Measurements from ENCODE around the gene FBXO24.

Gene FBXO24

DNA sequence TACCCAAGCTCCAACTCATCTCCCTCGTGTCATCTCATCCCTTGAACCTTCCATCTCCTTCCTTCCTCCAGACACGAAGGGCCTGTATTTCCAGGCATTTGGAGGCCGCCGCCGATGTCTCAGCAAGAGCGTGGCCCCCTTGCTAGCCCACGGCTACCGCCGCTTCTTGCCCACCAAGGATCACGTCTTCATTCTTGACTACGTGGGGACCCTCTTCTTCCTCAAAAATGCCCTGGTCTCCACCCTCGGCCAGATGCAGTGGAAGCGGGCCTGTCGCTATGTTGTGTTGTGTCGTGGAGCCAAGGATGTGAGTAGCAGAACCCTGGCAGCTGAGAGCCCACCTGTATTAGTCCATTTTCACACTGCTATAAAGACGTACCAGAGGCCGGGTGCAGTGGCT lies 5.5 kb downstream of the FBXO24 start:
- no peak for FAIRE-seq

DNA sequence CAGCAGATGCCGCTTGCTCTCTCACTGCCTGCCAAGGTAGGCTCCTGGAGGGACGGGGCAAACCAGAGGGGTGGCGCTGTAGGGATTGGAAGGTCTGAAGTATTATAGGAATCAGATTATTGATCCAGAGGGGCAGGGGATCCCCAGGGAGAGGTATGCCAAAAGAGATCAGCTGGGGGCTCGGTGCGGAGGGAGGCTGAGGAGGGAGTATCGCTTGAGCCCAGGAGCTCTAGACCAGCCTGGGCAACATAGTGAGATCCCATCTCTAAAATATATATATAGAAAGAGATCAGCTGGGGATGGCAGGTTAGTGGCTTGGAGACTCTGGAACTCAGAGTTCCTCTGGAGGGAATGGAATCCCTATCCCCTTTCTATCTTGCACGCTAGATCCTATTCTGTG lies 9.1 kb downstream of the FBXO24 start:
- no peak for FAIRE-seq

DNA sequence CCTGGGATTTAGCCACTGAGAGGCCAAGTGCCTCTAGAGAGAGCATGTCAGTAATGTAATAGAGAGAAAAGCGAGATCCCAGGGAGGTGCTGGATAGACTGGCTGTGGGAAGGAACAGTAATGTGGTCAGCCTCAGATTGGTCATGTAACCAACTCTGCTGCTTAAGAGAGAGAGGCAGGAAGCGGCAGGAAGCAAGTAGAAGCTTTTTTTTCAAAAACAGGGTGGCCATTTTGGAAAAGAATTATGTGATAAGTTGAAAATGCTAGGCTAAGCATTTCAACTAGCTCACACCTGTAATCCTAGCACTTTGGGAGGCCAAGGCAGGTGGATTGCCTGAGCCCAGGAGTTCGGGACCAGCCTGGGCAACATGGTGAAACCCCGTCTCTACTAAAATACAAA lies 12.3 kb downstream of the FBXO24 start:
- FAIRE-seq, result no peak

DNA sequence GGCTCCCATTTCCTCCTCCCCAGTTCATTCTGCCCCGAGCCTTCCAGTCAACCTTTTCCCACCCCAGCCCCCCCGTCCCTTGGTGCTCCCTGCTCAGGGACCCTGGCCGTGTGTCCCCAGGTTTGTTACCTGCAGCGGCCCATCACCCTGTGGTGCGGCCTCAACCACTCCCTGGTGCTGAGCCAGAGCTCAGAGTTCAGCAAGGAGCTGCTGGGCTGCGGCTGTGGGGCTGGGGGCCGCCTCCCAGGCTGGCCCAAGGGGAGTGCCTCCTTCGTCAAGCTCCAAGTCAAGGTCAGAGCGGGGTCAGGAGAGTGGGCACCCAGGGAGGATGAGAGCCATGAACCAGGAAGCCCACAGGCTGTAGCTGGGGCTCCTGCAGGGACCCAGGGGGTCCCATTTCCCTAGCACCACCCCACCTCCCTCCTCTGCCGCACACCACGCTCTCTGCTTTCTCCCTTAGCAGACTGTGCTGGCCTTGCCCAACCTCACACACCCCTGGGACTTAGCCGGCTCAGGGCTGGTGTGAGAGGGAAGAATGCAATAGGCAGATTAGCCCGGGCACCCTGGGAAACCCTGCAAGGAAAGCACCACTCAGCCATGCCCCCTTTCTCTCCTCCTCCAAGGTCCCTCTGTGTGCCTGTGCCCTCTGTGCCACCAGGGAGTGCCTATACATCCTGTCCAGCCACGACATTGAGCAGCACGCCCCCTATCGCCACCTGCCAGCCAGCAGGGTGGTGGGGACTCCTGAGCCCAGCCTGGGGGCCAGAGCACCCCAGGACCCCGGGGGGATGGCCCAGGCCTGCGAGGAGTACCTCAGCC lies 14.0 kb downstream of the FBXO24 start:
- FAIRE-seq, result no peak

DNA sequence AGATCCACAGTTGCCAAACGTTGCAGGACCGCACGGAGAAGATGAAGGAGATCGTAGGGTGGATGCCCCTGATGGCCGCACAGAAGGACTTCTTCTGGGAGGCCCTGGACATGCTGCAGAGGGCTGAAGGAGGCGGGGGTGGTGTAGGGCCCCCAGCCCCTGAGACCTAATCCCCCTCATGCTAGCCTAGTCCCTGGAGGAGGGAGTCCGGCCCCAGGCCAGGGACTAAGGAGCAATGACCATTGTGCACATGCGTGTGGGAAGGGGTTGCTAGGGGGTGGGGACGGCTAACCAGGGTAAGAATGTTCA lies 14.6 kb downstream of the FBXO24 start:
- no peak for FAIRE-seq

DNA sequence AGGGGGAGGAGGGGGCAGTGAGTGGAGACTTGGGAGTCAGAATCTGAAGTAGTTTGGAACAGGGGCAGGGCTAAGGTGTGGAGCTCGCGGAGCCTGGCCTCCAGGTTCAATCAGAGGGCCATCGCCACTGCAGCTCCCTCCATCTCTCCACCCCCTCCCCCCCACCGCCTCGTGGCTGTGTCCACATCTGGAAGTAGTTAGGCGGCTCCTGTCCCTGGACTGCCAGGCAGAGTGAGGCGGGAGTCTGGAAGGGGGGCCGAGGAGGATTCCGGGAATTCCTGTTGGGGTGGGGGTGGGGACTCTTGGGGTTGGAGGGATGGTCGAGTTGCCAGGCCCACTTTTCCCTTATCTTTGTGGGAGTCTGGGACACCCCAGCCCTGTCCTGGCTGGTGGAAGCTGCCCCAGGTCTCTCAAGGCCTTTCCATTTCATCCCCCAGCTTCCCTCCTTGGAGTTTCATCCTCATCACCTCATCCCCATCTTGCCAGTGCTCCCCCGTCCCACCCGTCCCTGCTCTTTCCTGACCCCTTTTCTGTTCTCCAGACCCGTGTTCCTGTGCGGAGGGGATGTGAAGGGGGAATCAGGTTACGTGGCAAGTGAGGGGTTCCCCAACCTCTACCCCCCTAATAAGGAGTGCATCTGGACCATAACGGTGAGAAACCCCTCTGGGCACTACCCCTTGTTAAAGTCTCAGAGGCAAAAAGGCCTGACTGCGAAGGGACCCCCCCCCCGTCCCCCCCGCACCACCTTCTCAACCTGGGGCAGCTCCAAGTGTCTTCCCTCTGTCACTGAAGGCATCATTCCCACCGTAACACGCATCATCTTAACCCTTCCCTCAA lies 17.0 kb downstream of the FBXO24 start:
- FAIRE-seq, result no peak

DNA sequence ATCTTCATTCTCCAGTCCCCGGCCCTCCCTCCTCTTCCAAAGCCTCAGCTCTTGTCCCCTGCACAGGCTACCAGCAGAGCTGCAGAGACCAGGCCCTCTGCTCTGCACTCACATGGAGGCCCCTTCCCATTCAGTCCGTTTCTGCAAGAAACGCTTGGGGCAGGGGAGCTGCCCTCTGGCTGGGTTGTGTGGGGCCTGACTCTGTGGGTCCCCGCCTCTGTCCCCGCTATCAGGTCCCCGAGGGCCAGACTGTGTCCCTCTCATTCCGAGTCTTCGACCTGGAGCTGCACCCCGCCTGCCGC lies 17.5 kb downstream of the FBXO24 start:
- FAIRE-seq, result no peak

DNA sequence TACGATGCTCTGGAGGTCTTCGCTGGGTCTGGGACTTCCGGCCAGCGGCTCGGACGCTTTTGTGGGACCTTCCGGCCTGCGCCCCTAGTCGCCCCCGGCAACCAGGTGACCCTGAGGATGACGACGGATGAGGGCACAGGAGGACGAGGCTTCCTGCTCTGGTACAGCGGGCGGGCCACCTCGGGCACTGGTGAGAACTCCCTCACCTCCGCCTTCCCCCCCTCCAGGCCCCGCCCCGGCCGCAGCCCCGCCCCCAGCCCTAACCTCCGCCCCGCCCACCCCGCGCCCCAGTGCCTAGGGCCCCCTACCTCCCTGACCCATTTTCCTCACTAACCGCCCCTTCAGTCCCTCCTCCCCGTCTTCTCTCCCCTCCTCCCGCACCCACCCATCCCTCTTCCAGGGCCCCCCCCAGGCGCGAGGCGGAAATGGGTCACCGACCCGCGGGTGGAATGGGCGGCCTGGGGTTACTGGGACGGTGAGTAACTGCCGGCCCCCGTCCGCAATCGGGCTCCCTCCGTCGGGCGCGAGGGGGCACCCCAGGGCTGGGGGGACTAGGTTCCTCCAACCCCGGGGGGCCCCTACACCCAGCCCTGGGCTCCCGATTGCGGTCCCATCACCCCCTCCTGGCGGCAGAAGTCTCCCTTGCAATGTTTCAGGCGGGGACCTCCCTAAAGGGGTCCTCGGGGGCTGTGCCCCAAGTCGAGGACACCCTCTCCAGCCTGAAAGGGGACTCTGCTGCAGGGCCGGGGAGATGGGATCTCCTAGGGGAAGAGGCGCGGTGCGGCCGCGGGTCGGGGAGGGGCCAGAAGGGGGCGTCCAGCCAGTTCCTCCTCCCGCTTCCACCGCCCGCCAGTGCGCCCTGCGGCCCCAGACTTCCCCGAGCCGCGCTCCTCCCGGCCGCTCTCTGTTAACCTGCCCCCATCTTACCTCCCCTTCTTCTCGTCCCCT lies 18.2 kb downstream of the FBXO24 start:
- no peak for FAIRE-seq

DNA sequence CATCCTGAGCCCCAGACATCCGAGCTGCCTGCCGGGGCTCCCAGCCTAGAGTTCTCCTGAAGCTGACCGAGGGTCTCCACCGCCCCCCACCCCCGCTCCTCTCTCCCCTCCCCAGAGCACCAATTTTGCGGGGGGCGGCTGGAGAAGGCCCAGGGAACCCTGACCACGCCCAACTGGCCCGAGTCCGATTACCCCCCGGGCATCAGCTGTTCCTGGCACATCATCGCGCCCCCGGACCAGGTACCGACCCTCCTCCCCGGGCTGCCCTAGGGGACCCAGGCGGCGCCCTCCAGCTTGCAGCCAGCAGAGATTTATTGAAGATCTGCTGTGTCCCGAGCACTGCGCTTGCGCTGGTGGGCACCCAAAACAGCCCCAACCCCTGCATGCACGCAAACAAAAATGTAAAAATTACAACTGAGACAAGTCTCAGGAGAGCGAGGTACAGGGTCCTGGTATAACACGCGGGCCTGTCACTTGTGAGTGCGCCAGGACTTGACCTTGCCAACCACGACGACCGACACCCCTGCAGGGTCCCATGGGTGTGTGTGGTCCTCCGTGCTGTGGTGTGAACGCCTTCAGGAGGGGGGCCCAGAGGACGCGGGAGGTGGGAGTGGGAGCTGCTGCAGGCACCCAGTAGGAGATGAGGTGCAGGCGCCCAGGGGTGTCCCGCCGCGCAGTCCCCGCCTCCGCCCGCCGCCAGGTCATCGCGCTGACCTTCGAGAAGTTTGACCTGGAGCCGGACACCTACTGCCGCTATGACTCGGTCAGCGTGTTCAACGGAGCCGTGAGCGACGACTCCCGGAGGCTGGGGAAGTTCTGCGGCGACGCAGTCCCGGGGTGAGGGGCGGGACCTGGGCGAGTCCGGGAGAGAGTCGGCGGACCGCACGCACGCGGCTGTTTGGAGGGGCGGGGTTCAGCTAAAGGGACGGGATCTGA lies 19.1 kb downstream of the FBXO24 start:
- no peak for FAIRE-seq

DNA sequence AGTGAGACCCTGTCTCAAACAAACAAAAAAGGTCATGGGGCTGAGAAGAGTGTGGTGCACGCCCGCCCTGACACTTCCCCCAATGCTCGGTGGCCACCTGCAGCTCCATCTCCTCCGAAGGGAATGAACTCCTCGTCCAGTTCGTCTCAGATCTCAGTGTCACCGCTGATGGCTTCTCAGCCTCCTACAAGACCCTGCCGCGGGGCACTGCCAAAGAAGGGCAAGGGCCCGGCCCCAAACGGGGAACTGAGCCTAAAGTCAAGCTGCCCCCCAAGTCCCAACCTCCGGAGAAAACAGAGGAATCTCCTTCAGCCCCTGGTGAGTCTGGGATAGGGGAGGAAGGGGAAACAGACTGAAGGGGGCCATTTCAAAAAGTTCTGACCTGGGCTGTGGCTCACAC lies 20.2 kb downstream of the FBXO24 start:
- no peak for FAIRE-seq

DNA sequence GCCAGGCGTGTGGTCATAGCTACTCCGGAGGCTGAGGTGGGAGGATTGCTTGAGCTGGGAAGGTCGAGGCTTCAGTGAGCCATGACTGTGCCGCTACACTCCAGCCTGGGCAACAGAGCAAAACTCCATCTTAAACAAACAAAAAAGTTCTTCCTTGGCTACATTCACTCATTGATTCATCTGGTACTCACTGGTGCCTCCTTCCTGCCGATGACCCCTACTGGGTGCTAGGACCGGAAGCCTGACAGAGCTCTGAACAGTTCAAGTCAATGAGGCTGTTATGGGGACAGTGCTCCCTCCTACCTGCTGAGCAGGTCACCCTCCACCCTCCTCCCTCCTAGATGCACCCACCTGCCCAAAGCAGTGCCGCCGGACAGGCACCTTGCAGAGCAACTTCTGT lies 21.0 kb downstream of the FBXO24 start:
- no peak for FAIRE-seq

DNA sequence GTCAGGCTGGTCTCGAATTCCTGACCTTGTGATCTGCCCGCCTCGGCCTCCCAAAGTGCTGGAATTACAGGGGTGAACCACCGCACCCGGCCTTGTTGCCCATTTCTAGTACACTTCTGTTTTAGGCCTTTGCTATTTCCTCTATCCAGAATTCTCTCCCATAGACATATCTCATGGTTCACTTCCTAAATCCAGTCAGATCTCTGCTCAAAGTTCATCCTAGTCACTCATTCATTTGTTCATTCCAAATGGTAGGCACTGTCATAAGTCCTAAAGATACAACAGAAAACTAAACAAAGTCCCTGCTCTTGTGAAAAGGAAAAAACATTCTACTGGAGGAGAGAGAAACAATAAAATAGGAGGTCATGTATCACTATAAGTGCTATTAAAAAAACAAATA lies 23.8 kb downstream of the FBXO24 start:
- FAIRE-seq, result no peak

DNA sequence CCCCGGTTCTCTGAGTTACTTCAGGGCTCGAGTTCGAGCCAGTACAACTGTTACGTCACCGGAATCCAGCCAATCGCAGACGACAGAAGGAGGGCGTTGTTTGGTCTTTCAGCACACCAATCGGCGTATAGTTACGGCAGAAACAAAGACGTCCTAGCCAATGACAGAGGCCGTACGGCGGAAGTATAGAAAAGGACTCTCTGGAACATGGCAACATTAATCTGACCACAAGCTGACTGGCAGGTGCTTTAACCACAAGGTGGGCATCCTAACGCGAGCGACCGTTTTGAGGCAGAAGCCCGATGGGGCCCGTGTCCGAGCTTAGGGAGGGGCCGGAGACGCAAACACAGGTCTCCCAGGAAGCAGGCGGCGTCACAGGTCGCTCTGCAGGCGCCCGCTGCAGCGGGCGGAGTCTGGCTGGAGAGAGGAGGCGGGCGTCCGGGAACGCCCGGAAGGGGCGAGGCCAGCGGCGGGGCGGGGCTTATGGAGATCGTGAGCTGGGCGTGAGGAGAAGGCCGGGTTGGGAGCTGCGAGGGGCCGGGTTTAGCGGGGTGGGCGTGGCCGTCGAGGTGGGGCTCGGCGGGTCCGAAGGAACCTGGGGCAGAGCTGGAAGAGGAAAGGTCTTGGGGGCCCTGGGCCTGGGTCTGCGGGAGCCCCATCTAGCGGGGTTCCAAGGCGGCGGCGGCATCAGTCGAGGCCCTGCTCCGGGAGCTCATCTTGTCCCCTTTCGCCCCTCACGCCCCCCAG lies 26.0 kb downstream of the FBXO24 start, which contains the start of gene MOSPD3:
TSS of gene MOSPD3 (plus strand) at position 558 of the 747 bp plus-strand sequence. CDS start 252 bp downstream, outside the sequence.
- FAIRE-seq, result peak; percentile 99

DNA sequence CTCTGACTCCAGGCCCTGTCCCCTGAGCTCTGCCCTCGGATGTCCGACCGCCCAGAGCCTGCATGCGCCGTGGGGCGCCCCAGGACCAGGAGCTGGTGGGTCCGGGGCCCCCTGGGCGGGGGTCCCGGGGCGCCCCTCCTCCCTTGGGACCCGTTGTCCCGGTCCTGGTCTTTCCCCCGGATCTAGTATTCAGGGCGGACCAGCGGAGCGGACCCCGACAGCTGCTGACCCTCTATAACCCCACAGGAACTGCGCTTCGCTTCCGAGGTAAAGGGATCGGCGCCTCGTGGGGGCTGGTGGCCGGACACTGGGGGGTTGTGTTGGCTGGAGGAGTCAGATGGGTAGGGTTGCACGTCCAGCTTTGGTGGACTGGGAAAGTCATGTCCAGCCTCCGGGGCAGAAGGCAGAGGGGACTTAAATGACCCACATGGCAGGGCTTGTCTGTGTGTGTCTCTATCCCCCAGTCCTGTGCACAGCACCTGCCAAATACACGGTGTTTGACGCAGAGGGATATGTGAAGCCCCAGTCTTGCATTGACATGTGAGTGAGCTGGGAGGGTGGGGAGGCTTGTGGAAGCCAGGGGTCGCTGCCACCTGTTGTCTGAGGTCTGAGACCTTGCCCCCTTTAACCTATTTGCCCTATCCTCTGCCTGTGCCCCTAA lies 26.7 kb downstream of the FBXO24 start:
- no peak for FAIRE-seq

DNA sequence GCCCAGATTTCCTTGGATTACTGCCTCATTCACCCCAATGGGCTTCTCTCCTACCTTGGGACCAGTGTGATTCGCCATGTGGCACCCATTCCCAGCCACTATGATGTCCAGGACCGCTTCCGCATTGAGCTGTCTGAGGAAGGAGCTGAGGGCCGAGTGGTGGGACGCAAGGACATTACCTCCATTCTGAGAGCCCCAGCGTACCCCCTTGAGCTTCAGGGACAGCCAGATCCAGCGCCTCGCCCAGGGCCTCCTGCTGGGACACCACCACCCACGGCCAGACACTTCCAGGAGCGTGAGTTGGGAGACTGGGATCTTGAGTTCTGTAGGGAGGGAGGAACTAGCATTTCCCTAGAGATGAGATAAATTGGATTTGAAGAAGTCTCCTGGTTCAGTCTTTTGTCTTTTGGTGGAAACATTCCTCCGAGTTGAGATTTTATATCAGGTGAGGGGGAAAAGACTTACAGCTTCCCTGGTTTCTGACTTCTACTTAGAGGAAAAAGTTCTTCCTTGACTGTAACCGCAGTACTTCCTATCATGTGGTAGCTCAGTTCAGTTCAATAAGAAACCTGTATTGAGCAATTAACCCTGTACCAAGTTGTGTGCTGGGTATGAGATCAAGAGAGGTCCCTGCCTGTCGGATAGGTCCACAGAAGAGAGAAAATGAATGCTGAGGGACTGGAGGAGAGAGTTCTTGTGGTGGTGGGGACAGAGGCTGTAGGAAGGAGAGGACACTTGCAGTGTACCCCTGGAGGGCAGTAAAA lies 27.5 kb downstream of the FBXO24 start:
- FAIRE-seq, result no peak

DNA sequence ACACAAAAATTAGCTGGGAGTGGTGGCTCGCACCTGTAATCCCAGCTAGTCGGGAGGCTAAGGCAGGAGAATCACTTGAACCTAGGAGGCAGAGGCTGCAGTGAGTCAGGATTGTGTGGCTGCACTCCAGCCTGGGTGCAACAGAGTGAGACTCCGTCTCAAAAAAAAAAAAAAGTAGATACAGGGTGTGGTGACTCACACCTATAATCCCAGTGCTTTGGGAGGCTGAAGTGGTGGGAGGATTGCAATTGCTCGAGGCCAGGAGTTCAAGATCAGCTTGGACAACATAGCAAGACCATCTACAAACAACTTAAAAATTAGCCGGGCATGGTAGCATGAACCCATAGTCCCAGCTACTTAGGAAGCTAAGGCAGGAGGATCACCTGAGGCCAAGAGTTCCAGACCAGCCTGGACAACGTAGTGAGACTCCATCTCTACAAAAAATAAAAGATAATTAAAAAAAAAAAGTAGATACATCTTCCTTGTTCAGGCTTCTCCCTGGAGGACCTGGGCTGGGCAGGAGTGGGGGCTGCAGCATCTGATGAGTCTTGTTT lies 28.3 kb downstream of the FBXO24 start:
- no peak for FAIRE-seq

DNA sequence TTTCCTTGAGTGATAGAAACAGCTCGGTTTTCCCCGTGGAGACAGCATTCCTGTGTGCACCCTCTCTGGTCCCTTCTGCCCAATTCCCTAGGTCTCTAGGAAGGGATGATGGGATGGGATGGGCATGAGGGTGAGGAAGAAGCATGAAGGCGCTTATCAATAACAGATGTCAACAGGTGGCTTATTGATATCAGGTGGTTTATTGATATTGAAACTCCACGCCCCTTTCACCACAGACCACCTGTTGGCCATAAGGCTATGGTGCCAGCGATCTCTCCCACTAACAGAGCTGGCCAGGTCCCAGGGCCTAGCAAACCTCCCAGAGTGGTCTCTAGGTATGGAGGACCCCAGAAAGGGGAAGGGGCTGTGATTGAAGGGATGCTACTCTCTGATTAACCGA lies 34.1 kb downstream of the FBXO24 start:
- FAIRE-seq, result no peak

DNA sequence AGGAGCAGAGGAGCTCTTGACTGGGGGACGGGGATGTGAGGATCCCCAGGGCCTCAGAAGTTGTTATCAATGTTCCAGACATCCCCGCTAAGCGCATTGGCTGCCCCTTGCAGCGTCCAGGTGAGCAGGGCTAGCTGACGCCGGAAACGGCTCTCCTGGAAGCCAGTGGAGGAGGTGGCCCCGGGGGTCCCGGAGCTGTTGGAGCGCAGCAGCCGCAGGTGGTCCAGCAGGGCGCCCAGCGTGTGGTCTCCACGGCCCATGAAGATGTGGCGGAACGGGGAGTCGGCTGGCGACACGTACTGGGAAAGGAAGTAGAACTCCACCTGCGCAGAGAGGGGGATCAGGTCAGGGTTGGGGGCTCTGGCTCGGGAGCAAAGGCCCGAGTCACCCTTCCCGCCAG lies 34.7 kb downstream of the FBXO24 start:
- no peak for FAIRE-seq

DNA sequence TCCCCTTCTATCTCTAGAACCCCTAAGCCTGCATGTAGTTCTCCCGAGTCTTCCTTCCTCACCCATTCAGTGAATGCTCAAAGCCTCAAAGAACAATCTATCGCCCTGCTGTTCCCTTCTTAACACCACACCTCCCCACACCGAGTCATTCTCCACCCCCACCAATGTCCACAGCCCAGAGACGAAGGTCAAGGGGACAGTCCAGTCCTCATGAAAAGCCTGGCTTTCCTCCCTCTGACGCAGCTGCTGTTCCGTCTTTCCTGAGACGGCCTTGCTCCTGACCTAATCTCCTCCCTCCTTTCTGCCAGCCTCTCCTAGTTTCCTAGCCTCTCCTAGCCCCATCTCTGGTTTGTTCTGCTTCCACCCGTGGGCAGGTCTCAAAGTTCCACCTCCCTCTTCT lies 35.4 kb downstream of the FBXO24 start:
- no peak for FAIRE-seq

Data from endometrium (tissue), 2 donors.